LNCaP clone FGC (cell line): ENCODE data around the gene NACAD.

Source experiments
- DNase-seq: peaks from one replicate; pipeline ENCODE4 v3.0.0-alpha.2; 2011; ENCODE audit warnings: low read depth
- H3K4me3 ChIP-seq: 2 replicates; pipeline ENCODE4 v1.5.1; 2011; ENCODE audit warnings: mild to moderate bottlenecking, low read depth, low read length, control low read depth
- TF ChIP-seq, protein P1 (sequence below): IDR thresholded peaks from 2 replicates; pipeline ENCODE4 v1.5.1; 2012; ENCODE audit warnings: mild to moderate bottlenecking; ENCODE audit not compliant: control insufficient read depth, insufficient read depth; ENCODE audit errors: extremely low read depth

NACAD gene

DNA sequence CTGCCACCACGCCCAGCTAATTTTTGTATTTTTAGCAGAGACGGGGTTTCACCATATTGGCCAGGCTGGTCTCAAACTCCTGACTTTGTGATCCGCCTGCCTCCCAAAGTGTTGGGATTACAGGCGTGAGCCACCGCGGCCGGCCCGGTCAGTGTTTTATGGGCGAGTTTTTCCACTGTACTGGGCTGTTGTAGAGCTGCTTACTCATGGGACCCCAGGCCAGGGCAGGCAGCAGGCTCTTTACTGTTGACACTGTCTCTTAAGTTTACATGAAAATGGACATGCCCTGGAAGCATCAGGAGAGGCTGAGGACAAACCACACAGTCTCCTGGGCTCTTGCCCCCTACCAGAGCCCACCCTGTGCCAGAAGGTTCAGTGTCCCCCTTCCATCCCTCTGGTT, 11.2 kb downstream of the NACAD start:
- DNase-seq: no peak
- TF ChIP-seq, protein P1, sequence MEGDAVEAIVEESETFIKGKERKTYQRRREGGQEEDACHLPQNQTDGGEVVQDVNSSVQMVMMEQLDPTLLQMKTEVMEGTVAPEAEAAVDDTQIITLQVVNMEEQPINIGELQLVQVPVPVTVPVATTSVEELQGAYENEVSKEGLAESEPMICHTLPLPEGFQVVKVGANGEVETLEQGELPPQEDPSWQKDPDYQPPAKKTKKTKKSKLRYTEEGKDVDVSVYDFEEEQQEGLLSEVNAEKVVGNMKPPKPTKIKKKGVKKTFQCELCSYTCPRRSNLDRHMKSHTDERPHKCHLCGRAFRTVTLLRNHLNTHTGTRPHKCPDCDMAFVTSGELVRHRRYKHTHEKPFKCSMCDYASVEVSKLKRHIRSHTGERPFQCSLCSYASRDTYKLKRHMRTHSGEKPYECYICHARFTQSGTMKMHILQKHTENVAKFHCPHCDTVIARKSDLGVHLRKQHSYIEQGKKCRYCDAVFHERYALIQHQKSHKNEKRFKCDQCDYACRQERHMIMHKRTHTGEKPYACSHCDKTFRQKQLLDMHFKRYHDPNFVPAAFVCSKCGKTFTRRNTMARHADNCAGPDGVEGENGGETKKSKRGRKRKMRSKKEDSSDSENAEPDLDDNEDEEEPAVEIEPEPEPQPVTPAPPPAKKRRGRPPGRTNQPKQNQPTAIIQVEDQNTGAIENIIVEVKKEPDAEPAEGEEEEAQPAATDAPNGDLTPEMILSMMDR: no peak
- H3K4me3 ChIP-seq: no peak overlapping the region

DNA sequence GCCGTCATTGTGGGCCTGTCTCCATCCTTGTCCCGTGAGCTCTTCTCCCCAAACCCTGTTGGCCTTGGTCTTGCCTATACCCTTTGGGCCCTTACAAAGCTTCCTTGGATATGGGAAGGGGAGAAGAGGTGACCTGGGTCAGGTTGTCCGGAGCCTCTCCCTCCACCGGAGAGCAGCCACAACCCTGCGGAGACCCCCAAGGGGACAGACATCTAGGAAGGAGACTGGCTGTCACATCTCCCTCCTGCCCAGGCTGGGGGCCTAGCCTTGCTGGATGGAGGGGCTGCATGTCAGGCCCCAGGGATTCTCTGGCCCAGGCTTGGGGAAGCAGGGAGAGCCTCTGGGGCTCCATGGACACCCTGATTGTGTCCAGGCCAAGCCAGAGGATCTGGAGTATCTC, 11.8 kb downstream of the NACAD start:
- DNase-seq: no peak
- TF ChIP-seq, protein P1: no peak
- H3K4me3 ChIP-seq: no peak overlapping the region

DNA sequence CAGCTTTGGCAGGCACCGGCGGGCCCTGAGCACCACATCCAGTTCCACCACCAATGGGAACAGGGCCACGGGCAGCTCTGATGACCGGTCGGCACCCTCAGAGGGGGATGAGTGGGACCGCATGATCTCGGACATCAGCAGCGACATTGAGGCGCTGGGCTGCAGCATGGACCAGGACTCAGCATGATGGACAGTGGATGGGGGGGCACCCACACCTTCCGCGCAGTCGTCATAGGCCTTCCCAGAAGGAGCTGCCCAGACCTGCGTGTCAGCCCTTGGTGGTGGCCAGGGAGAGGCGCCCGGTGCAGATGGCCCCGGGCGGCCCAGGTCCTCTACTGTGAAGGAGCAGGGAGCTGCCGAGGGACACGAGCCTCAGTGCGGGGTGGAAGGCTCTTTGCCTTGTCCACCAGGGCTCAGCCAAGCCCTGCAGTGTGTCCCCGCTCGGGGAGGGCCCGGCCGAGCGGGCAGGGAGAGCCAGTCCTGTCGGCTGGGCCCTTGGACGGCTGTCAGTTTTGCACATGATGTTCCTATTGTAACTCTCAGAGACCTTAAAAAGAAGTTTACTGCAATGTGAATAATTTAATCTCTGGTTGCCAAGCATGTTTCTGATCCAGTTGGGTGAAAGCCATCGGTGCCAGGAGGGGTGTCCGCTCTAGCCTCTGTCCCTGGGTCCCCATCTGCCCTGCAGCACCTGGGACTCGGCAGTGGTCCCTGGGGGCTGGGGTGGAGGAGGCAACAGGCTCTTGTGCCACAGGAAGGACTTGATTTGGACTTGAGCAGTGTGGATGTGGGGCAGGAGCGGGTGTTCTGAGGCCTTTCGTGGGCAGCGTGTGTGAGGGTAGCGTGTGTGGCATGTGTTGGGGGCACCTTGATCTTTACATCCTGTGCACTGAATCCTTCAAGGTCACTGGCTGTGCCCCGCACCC, 12.6 kb downstream of the NACAD start:
- no peak overlapping the region for H3K4me3 ChIP-seq
- TF ChIP-seq, protein P1: no peak
- DNase-seq: no peak

DNA sequence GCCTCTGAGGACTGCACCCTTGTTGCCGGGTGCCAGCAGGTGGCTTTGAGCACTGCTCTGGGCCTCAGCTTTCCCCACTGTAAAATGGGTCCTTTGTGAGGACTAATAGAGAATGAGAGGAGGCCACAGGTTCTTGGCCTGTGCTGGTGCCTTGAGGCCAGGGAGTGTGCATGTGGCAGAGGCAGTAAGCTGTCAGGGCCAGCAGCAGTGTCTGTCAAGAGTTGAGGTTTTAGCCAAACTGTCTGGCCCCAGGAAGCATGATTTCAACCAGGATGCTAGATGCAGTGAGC, 13.5 kb downstream of the NACAD start:
- TF ChIP-seq, protein P1: no peak
- H3K4me3 ChIP-seq: no peak overlapping the region
- DNase-seq: no peak

DNA sequence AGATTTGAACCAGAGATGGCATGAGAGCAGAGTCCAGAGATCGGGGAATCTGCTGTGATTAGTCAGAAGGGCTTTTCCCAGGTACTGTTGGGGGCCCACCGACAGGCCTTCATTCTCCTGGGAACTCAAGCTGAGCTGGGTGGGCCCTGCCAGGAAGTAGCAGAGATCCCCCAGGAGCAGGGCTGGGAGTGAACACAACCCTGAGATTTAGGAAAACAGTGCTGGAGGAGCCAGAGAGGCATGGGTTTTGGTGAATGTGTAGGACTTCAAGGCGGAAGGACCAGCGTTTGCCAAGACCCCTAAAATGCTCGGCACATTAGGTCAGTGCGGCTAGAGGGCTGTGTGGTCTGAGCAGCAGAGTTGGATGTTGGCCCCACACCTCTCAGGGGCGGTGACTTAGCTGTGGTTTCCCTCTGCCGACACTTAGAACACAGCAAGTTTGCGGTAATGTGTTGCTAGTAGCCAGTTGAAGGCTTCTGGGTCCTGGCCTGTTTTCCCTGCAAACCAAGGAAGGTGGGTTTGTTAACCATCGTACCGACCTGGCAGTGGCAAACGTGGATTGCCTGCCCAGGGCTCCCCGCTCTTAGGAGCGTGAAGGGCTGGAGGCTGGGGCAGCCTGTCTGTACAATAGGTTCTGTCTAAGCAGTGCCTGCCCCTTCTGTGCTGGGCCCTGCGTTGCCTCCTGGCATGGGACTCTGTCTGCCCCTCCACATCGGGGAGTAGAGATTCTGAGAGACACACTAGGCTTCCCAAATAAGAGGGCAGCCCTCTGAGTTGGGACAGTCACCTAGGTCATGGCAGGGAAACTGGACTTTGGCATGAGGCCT, 14.0 kb downstream of the NACAD start:
- no peak overlapping the region for H3K4me3 ChIP-seq
- no peak for DNase-seq
- TF ChIP-seq, protein P1: no peak

DNA sequence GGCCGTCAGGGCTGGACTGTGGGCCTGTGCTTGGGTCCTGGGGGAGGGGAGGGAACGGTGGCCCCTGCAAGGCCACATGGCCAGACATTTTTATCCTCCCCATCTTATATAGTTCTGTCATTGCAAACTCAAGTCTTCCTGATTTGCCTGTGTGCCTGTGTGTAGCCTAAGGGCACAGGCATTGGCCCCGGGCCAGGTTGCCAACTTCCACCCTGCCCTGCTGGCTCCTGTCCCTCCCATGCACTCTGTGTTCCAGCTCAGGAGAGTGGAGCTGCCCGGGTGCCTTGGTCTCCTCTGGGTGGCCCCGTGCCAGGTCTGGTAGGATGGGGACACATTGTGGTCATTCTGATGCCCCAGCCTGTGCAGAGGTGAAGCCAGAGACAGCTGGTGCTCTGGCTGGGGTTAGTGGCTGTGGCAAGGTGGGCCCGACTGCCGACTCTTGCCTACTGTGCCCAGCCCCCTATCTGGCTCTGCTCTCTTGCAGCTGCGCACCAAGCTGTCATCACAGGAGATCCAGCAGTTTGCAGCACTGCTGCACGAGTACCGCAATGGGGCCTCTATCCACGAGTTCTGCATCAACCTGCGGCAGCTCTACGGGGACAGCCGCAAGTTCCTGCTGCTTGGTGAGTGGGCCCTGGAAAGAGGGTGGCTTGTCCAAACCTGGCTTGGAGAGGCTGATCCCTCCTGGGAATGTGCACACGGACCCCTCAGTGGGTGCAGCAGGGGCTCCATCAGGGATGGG, 14.8 kb downstream of the NACAD start:
- H3K4me3 ChIP-seq: no peak overlapping the region
- peak; percentile 79 for DNase-seq
- TF ChIP-seq, protein P1: no peak
